Stimulated activated CD4-positive, alpha-beta T cell treated with anti-CD3 and anti-CD28 coated beads, Interleukin-15, amount 100 ng/mL, for 48 hours (primary cell): Measurements from ENCODE around the gene WDR91.

ENCODE experiments used
- DNase-seq, 2 donors: peaks; one replicate each; pipeline ENCODE4 v3.0.0-alpha.2; 2020; ENCODE audit warnings: low read depth in 2 of 2

WDR91 gene

GRCh38 chr7:135199439-135199838 lies 11.9 kb downstream of the WDR91 start:
- no peak for DNase-seq

- no peak for DNase-seq
Observed at GRCh38 chr7:135197906-135198655, 13.2 kb downstream of the WDR91 start.

GRCh38 chr7:135197343-135197742 lies 14.0 kb downstream of the WDR91 start:
- no peak for DNase-seq

GRCh38 chr7:135195968-135196629 lies 15.2 kb downstream of the WDR91 start:
- no peak for DNase-seq

GRCh38 chr7:135195156-135195555 lies 16.2 kb downstream of the WDR91 start:
- DNase-seq: no peak

GRCh38 chr7:135194494-135195095 lies 16.7 kb downstream of the WDR91 start:
- no peak for DNase-seq

- no peak for DNase-seq
Observed at GRCh38 chr7:135193615-135194081, 17.7 kb downstream of the WDR91 start.

- DNase-seq: no peak
Observed at GRCh38 chr7:135192914-135193536, 18.3 kb downstream of the WDR91 start.

GRCh38 chr7:135190703-135191102 lies 20.6 kb downstream of the WDR91 start:
- DNase-seq: no peak

GRCh38 chr7:135189961-135190360 lies 21.4 kb downstream of the WDR91 start:
- DNase-seq: no peak

- DNase-seq: no peak
Observed at GRCh38 chr7:135189221-135189662, 22.1 kb downstream of the WDR91 start.

- no peak for DNase-seq
Observed at GRCh38 chr7:135188298-135188984, 22.9 kb downstream of the WDR91 start.

- no peak for DNase-seq
Observed at GRCh38 chr7:135186841-135187253, 24.5 kb downstream of the WDR91 start.

GRCh38 chr7:135186261-135186540 lies 25.1 kb downstream of the WDR91 start:
- DNase-seq: no peak

- no peak for DNase-seq
Observed at GRCh38 chr7:135185471-135186260, 25.7 kb downstream of the WDR91 start.

GRCh38 chr7:135184254-135184841 lies 27.0 kb downstream of the WDR91 start:
- DNase-seq: no peak

GRCh38 chr7:135183478-135183877 lies 27.8 kb downstream of the WDR91 start:
- no peak for DNase-seq

GRCh38 chr7:135181929-135182678 lies 29.2 kb downstream of the WDR91 start:
- no peak for DNase-seq

GRCh38 chr7:135181261-135181928 lies 29.9 kb downstream of the WDR91 start:
- no peak for DNase-seq
